ENCODE measurements around the gene PSENEN. TPM values are rescaled to one million over a fixed set of nuclear protein-coding genes. Genes with fewer than 3 reads are reported as not detected.

Gene PSENEN
- total and polyA plus RNA-seq, 9 of the 15 experiments (the other 6 are each of a cell fraction or from before 2014, with no cell fraction given), result 34.5 to 299 (median 61.1) TPM

GRCh38 chr19:35716801-35717664 lies 28.4 kb upstream of the PSENEN start (continued):
- no peak for TF ChIP-seq ARID3B (CRISPR knock-in tag; IDR thresholded peaks at IDR 0.05; ENCODE audit: borderline replicate concordance)
- TF ChIP-seq ZNF217 (CRISPR knock-in tag; IDR thresholded peaks at IDR 0.05), result no peak
- TF ChIP-seq IRF1 (CRISPR knock-in tag; IDR thresholded peaks at IDR 0.05; ENCODE audit: borderline replicate concordance), result no peak
- peak; percentile 93 for TF ChIP-seq REST (IDR thresholded peaks at IDR 0.05; ENCODE audit: borderline replicate concordance)
- TF ChIP-seq REST (CRISPR knock-in tag; IDR thresholded peaks at IDR 0.05; ENCODE audit: low read depth), result peak; percentile 78
- no peak for TF ChIP-seq MEF2A (IDR thresholded peaks at IDR 0.05; ENCODE audit: control insufficient read depth, low read depth, low read length)
- peak; percentile 81 for TF ChIP-seq CTCFL (IDR thresholded peaks at IDR 0.05; ENCODE audit: borderline replicate concordance, insufficient read depth, low read depth, low read length, poor library complexity, severe bottlenecking)
- TF ChIP-seq PRPF4 (IDR thresholded peaks at IDR 0.05; ENCODE audit: insufficient read depth, low read depth, low read length, poor library complexity, severe bottlenecking), result no peak
- TF ChIP-seq L3MBTL2 (IDR thresholded peaks at IDR 0.05), result peak; percentile 75
- peak; percentile 60 for TF ChIP-seq SMARCA4 (IDR thresholded peaks at IDR 0.05)
- no peak for TF ChIP-seq POU5F1 (IDR thresholded peaks at IDR 0.05; ENCODE audit: borderline replicate concordance, low read depth, low read length, partially characterized antibody)
